ENCODE measurements around the gene ECT2L. TPM values are rescaled to one million over a fixed set of nuclear protein-coding genes. Genes with fewer than 3 reads are reported as not detected.
"Not testable (repeated sequence)": the region's sequence is repeated elsewhere in the genome, so short reads cannot be mapped to it uniquely, and the experiment has no call there.

Gene ECT2L
- total and polyA plus RNA-seq, 8 donors: 0.63 to 3.3 (median 1.8) TPM; not detected in 1

DNA sequence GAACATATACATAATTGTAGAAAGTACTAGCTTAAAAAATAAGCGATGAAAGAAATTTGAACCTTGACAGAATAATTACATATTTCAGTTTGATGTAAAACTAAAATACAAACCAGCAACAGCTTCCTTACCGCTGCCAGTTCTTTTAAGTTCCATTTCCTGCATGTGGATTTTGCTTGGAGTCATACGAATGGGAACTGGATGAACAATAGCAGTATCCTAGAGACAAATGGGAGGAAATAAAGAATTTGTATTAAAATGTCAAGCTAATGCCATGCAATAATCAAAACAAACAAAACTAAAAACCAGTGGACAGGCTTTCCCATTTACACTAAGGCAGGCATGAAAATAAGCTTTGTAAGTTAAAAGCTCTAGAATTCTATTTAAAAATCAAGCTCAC, 125.0 kb downstream of the ECT2L start:
- H3K36me3 ChIP-seq: peaks cover 0 to 28% of the 10 kb centered on the region in 2 donors
- TF ChIP-seq, protein P1, sequence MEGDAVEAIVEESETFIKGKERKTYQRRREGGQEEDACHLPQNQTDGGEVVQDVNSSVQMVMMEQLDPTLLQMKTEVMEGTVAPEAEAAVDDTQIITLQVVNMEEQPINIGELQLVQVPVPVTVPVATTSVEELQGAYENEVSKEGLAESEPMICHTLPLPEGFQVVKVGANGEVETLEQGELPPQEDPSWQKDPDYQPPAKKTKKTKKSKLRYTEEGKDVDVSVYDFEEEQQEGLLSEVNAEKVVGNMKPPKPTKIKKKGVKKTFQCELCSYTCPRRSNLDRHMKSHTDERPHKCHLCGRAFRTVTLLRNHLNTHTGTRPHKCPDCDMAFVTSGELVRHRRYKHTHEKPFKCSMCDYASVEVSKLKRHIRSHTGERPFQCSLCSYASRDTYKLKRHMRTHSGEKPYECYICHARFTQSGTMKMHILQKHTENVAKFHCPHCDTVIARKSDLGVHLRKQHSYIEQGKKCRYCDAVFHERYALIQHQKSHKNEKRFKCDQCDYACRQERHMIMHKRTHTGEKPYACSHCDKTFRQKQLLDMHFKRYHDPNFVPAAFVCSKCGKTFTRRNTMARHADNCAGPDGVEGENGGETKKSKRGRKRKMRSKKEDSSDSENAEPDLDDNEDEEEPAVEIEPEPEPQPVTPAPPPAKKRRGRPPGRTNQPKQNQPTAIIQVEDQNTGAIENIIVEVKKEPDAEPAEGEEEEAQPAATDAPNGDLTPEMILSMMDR (IDR thresholded peaks at IDR 0.05): no peak
- no peak overlapping the region for H3K4me3 ChIP-seq
- no peaks in the 10 kb centered on the region for H3K27me3 ChIP-seq
- H3K27ac ChIP-seq: no peak overlapping the region
- ATAC-seq: no peak
- H3K9me3 ChIP-seq: no peaks in the 10 kb centered on the region
- intact Hi-C loops (cut with DNase I): no loop called here
- DNase-seq: no peak
- H3K4me1 ChIP-seq: no peaks in the 10 kb centered on the region

DNA sequence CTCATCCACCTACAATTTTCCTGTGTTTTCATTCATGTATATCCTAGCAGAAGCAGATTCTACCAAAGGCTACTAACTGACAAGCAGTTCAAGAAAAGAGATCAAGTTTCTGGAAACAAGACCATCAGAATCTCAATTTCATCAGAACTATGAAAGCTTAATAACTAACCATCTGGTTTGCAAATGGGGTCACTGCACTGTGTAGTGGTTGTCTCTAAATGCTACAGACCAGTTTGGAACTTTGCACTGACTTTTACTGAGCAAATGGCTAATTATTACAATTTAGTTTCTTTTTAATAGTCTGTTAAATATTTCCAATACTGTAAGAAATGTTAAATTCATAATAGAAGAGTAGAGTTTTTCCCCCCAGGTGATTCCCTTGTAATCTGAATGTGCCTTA, 127.7 kb downstream of the ECT2L start:
- TF ChIP-seq, protein P1 (IDR thresholded peaks at IDR 0.05): no peak
- no peak overlapping the region for H3K27ac ChIP-seq
- ATAC-seq (no peak), DNase-seq (no peak)
- no peaks in the 10 kb centered on the region for H3K9me3 ChIP-seq
- no peak overlapping the region for H3K4me3 ChIP-seq
- H3K4me1 ChIP-seq: no peaks in the 10 kb centered on the region
- no peaks in the 10 kb centered on the region for H3K27me3 ChIP-seq
- peaks cover 0 to 34% of the 10 kb centered on the region in 2 donors for H3K36me3 ChIP-seq
- intact Hi-C loops (cut with DNase I): no loop called here

DNA sequence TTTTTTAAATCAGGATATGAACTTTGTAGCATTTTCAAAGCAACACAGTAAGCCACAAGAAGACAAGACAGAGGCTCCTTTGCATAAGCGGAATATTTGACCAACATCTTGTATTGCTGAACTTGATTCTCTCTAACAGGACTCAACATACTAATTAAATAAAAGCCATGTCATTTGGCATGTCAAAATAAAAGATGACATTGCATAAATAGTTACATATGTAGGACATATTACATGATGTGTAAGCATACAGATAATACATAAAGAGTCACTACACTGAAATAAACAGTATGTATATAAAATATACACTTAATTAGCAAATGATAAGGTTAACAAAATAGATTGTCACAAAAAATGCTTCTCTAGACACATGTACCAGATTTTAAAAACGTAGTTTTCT, 129.9 kb downstream of the ECT2L start:
- DNase-seq: no peak
- TF ChIP-seq, protein P1 (IDR thresholded peaks at IDR 0.05): no peak
- no peaks in the 10 kb centered on the region for H3K4me1 ChIP-seq
- peaks cover 0 to 29% of the 10 kb centered on the region in 2 donors for H3K36me3 ChIP-seq
- no peaks in the 10 kb centered on the region for H3K9me3 ChIP-seq
- H3K27ac ChIP-seq: no peak overlapping the region
- no peaks in the 10 kb centered on the region for H3K27me3 ChIP-seq
- ATAC-seq: no peak
- no peak overlapping the region for H3K4me3 ChIP-seq
- intact Hi-C loops (cut with DNase I): no loop called here

DNA sequence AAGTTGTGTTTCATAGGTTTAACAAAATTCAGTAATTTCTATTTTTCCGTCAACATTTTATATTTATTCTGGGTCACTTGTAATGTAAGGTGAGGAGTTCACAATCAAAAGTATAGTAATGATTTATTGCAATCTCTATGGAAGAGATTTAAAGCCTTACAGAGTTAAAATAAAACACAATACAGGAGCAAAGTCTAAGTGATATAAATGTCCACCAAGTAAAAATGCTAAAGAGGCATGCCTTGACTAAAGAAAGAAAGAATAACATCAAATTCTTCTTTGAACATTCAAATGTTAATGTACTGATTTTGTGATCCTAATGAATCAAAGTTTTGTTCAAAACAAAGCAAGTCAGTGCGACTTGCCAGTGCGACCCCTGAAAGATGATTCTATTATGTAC, 130.7 kb downstream of the ECT2L start:
- DNase-seq: no peak
- intact Hi-C loops (cut with DNase I): no loop called here
- ATAC-seq: no peak
- H3K36me3 ChIP-seq: peaks cover 0 to 29% of the 10 kb centered on the region in 2 donors
- no peak overlapping the region for H3K4me3 ChIP-seq
- no peaks in the 10 kb centered on the region for H3K27me3 ChIP-seq
- no peaks in the 10 kb centered on the region for H3K4me1 ChIP-seq
- no peak overlapping the region for H3K27ac ChIP-seq
- TF ChIP-seq, protein P1 (IDR thresholded peaks at IDR 0.05): no peak
- no peaks in the 10 kb centered on the region for H3K9me3 ChIP-seq

DNA sequence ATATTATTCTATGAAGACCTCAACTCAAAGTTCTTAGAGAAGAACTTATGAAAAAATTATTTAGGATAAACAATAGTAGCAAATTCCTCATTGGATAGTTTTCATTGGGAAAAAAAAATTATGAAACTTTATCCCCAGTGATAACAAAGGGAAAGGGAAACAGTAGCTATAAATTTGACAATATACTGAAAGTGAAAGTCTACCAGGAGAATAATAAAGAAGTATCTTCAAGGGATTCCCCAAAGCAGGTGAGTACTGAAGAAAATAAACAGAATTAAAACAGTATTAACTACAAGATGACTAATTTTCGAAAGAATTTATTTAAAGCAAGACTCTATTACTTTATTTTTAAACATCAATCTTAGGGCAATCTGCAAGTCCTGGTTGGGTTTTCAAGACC, 135.8 kb downstream of the ECT2L start:
- DNase-seq: no peak
- H3K9me3 ChIP-seq: no peaks in the 10 kb centered on the region
- H3K27ac ChIP-seq: no peak overlapping the region
- no peak for ATAC-seq
- TF ChIP-seq, protein P1 (IDR thresholded peaks at IDR 0.05): no peak
- H3K4me1 ChIP-seq: no peaks in the 10 kb centered on the region
- no peaks in the 10 kb centered on the region for H3K27me3 ChIP-seq
- H3K36me3 ChIP-seq: peaks cover 0 to 22% of the 10 kb centered on the region in 2 donors
- intact Hi-C loops (cut with DNase I): no loop called here
- H3K4me3 ChIP-seq: no peak overlapping the region

DNA sequence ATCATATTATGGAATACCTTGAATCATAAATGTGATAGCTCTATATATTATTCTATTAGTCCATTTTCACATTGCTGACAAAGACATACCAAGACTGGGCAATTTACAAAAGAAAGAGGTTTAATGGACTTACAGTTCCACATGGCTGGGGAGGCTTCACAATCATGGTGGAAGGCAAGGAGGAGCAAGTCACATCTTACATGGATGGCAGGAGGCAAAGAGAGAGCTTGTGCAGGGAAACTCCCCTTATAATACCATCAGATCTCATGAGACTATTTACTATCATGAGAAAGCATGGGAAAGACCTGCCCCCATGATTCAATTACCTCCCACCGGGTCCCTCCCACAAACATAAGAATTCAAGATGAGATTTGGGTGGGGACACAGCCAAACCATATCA, 141.0 kb downstream of the ECT2L start:
- H3K36me3 ChIP-seq: peaks cover 0 to 28% of the 10 kb centered on the region in 2 donors
- H3K9me3 ChIP-seq; DNase-seq; ATAC-seq; H3K4me1 ChIP-seq; intact Hi-C loops (cut with DNase I); H3K4me3 ChIP-seq; H3K27ac ChIP-seq; H3K27me3 ChIP-seq: not testable (repeated sequence)

Data from left lung (tissue), 10 donors.